HG03108 (cell line): Measurements from ENCODE around the gene CD28.
"Not testable (repeated sequence)": the region's sequence is repeated elsewhere in the genome, so short reads cannot be mapped to it uniquely, and the experiment has no call there.

ENCODE experiments used
- ATAC-seq: cut with Tn5 transposase; IDR thresholded peaks from one replicate; pipeline ENCODE4 v1.9.1; 2021; ENCODE audit warnings: moderate library complexity; ENCODE audit not compliant: unreplicated experiment

The CD28 gene

DNA sequence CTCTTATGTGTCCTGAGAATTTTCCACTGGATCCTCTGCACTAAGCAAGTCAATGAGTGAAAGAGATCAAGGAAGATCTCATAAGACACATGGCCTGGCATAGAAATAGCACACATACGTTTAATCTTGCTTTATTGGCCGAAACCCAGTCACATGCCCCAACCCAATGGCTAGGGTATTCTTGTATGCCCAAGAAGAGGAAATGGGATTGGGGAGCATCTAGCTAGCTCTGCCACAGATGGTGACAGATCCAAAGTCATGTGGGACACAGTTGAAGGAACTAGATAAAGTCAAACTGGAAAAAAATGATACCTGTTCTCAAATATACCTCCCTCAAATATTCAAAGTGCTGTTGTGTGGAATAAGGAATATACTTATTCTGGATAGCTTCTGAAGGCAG, 74.7 kb downstream of the CD28 start:
- no peak for ATAC-seq

GRCh38 chr2:203782262-203782976, 76.0 kb downstream of the CD28 start:
- no peak for ATAC-seq

DNA sequence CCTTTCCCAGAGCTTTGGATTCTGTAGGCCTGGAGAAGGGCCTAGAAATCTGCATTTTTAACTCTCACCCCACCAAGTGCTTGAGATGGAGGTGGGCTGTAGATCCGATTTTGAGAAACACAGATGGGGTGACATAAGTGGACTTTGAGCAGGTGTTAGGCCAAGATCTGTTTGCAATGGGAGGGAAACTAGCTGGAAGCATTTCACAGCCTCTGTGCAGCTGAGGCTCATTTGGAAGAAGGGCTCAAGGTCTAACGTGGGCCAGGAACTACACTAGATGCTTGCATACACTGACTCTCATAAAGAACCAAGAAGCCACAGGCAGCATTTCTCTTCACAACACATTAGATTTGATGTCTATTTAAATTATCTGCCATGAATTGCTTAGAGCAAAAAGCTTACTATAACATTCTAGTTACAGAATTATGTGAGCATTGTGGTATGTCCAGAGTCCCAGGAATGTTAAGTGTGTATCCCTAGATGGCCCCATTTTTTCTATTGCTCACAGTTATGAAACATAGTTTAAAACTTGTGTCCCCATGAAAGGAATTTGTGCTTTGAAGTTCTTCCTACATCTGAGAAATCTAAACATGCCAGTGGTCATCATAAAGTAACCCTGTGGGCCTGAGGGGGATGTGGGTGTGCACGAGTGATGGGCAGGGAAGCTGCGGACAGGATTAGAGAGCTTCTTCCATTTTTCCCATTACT, 77.2 kb downstream of the CD28 start:
- no peak for ATAC-seq

DNA sequence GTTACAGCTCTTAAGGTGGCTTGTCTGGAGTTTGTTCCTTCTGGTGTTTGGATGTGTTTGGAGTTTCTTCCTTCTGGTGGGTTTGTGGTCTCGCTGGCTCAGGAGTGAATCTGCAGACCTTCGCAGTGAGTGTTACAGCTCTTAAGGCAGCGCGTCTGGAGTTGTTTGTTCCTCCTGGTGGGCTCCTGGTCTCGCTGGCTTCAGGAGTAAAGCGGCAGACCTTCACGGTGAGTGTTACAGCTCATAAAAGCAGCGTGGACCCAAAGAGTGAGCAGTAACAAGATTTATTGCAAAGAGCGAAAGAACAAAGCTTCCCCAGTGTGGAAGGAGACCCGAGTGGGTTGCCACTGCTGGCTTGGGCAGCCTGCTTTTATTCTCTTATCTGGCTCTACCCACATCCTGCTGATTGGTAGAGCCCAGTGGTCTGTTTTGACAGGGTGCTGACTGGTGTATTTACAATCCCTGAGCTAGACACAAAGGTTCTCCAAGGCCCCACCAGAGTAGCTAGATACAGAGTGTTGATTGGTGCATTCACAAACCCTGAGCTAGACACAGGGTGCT, 78.4 kb downstream of the CD28 start:
- not testable (repeated sequence) for ATAC-seq

GRCh38 chr2:203785391-203786110, 79.1 kb downstream of the CD28 start:
- not testable (repeated sequence) for ATAC-seq

GRCh38 chr2:203786549-203787351, 80.3 kb downstream of the CD28 start:
- no peak for ATAC-seq

DNA sequence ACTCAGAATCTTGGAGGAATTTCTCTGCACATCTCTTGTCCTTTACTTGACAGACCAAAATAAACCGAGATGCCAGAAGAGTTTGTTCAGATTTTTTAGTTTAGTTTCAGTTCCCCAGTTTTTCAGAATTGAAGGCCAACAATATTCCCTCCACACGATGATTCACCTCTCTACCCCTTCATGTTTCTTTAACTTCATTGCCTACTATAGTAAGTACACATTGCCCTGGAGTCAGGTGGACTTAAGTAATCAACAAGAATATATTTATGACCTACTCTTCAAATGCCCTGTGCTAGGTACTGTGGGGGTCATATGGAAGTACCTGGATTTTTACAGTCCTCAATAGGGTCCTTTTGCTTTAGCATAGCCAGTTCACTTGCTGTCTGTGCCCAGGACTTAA, 81.5 kb downstream of the CD28 start:
- no peak for ATAC-seq
